Activated CD4-positive, CD25-positive, alpha-beta regulatory T cell treated with anti-CD3 and anti-CD28 coated beads, Interleukin-2, amount 50 U/mL, for 24 hours (primary cell): ENCODE measurements around the gene PROB1.
"Not testable (repeated sequence)": the region's sequence is repeated elsewhere in the genome, so short reads cannot be mapped to it uniquely, and the experiment has no call there.

Experiments
- ATAC-seq, 2 donors: fragments of 150-1000 bp; cut with Tn5 transposase; one replicate each; pipeline ENCODE4 v1.10.0; 2021; ENCODE audit warnings: mild to moderate bottlenecking in 1 of 2, moderate library complexity in 1 of 2

The PROB1 gene

DNA sequence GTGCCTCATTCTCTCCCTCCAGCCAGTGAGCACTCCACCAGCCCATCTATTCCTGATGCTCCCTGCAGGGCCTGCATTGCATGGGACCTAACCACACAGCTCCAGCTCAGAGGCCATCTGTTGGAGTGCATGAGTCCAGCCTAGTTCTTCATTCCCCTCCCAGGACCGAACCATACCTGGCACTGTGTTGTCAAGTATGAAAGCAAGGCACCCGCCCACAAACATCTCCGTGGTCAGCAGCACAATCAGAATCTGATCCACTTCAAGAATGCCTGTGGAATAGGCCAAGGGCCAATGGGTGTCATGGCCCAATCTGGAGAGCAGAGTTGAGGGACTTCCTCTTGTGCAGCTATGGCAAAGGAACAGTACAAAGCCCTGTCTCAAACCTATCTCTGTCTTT, 17.7 kb downstream of the PROB1 start:
- no peak for ATAC-seq

DNA sequence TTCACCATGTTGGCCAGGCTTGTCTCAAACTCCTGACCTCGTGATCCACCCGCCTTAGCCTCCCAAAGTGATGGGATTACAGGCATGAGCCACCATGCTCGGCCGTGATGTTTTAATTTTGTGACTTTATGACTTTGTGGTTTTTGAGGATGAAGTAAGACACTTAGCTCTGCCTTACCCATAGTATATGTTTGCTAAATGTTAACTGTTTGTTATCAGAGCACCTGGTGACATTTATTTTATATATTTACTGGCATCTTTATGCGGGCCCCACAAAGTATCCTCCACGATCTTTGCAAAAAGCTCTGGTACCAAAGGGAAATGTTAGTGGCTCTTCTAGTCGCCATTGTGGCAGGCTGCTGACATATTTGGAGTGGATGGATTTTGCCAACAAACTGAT, 18.5 kb downstream of the PROB1 start:
- ATAC-seq = no peak

DNA sequence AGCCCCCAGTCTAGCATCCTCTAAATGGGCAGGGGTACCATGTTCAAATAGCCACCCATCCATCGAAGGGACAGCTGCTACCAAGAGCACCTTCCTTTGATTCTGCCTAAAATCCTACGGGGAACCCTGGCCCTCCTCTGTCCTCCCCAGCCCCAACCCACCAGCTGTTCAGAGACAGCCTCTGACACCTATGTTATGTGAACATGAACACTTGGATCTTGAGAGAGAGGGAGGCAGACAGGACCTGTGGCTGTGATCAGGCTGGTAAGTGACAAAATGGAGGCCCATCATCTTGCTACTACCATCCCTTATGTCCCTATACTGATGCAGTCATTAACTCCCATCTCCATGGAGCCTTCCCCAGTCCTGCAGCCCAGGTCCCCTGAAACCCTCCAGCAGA, 20.0 kb downstream of the PROB1 start:
- no peak for ATAC-seq

DNA sequence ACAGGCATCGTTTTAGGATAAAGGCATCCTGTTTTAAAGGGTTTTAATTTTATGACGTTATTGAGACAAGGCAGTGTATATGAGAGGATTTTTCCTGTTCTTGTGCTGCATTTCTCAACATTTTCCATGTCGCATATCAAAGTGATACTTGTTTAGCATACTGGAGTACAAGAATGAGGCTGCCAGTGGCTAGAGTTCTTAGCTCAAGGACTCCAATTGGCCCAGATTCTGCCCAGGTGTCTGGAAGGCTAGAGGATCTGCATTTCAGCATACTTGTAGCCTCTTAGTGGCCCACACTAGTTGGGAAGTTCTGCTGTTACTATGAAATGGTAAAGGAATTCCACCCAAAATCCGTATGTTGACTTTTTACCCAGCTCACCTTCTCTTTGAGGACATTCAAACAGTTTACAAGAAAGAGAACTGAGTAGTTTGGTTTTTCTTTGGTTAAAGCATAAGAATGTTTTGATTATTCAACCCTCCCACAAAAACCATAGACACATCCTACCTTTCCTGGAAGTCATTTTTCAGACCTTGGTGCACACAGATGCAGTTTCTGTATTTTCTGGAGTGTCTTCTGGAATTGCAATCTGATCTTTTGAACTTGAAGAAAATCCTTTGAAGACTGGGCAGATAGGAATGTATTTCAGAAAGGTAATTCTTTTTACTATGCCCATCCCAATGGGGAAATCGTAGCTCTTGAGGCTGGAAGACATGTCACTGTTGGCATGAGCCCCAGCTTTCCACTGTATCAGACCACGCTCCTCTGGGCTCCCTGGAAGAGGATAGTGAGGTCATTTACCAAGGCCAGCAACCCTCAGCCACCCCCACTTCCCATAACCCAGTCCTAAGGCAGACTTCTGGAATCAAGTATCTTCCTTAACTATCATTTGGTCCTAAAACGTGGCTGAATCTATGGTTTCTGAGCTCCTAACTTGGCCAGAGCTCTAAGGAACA, 23.1 kb downstream of the PROB1 start:
- no peak for ATAC-seq

DNA sequence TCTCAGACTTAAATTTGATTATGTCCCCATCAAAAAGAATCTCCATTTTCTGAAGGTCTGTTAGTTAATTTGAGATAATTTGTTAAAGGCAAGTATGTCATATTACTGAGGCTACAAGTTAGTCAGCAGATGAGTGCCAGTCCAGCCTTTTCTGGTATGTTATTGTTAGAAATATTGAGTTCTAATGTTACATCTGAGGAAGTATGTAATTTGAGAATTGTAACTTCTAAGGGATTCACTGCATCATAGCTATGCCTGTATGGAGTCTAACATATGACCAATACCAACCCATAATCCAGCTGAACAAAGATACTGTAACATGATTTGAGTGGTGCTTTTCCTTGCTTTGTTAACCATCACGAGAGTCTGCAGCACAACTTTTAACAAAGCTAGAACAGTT, 25.7 kb downstream of the PROB1 start:
- ATAC-seq = no peak

DNA sequence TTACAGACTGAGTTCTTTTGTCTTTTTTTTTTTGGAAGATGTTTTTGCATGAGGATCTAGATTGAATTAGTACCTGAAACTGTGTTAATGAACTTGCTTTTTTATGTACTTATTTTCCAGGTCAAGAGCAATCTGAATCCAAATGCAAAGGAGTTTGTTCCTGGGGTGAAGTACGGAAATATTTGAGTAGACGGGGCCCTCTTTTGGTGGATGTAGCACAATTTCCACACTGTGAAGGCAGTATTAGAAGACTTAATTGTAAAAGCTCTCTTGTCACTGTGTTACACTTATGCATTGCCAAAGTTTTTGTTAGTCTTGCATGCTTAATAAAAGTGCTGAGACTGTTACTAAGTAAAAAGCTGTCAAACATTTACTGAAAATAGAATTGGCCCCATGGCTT, 26.3 kb downstream of the PROB1 start:
- ATAC-seq = no peak

DNA sequence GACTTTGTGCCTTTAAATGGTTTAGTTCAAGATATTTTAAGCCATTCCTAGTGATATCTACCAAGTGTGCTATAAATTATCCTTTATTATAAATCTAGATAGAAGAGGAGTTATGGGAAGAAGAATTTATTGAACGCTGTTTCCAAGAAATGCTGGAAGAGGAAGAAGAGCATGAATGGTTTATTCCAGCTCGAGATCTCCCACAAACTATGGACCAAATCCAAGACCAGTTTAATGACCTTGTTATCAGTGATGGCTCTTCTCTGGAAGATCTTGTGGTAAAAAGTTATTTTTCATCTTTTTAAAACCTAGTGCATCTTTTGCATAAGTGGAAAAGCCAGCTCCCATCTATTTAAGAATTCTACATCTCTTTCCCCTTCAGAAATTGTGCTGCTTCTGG, 30.4 kb downstream of the PROB1 start:
- ATAC-seq = no peak

DNA sequence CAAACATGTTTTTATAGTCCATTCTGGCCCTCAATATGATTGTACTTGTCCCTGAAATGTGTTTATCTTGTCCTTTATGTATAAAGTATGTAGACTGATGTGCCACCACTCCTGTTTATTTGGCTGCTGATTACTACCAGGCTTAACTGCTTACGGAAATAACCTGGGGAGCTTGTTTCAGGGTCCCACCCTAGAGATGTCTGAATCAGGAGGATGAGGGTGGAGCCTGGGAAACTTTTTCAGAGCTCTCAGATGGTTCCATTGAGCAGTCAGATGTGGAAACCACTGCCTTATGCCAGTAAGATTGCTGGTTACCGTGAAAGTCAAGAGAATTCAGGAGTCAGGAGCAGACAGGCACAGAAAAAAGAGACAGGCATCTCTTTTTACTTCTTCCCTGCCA, 31.0 kb downstream of the PROB1 start:
- ATAC-seq = peak in 1 of 2 donors; percentile 13

DNA sequence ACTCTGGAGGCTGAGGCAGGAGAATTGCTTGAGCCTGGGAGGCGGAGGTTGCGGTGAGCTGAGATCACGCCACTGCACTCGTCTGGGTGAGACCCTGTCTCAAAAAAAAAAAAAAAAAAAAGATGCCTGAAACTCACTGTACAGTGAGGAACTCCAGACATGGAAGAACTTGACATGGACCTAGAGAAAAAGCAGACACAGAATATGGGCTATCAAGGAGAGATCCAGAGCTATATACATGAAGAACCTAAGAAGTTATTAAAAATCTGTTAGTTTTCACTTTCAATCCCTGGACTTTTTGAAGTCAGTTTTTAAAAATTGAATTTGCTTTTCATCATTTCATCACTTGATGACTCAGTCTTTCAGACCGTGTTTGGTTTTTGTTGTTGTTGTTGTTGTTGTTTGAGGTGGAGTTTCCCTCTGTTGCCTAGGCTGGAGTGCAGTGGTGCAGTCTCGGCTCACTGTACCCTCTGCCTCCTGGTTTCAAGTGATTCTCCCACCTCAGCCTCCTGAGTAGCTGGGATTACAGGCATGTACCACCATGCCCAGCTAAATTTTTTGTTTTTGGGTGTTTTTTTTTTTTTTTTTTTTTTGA, 33.0 kb downstream of the PROB1 start:
- ATAC-seq = peak; percentile 46 to 55

DNA sequence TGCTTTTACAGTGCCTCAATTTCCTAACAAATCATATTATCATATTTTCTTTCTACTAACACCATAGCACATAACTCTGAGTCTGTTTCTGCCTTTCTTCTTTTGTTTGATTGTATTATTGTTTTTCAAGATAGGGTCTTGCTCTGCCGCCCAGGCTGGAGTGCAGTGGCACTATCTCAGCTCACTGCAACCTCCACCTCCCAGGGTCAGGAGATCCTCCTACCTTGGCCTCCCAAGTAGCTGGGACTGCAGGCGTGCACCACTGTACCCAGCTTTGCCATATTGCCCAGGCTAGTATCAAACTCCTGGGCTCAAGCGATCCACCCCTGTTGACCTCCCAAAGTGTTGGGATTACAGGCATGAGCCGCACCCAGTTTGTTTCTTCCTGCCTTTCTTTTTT, 34.5 kb downstream of the PROB1 start:
- no peak for ATAC-seq

DNA sequence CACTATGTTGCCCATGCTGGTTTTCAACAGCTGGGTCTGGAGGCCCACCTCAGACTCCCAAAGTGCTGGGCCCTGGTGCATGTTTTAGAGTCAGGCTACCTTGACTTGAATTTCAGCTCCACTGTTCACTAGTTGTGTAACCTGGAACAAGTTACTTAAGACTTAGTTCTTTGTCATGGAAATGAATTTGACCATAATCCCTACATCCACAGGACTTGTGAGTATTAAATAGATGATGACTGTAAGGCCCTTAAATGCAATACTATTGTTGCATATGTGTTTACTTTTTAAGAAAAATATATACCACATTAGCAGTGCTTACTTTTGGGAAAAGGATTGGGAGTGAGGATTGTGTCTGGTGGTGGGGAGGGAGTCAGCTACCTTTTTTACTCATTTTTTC, 36.8 kb downstream of the PROB1 start:
- no peak for ATAC-seq

DNA sequence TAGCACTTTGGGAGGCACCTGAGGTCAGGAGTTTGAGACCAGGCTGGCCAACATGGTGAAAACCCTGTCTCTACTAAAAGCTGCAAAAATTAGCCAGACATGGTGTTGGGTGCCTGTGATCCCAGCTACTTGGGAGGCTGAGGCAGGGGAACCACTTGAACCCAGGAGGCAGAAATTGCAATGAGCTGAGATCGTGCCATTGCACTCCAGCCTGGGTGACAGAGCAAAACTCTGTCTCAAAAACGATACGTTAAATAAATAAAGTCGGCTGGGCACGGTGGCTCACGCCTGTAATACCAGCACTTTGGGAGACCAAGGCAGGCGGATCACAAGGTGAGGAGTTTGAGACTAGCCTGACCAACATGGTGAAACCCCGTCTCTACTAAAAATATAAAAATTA, 39.0 kb downstream of the PROB1 start:
- ATAC-seq = not testable (repeated sequence)

DNA sequence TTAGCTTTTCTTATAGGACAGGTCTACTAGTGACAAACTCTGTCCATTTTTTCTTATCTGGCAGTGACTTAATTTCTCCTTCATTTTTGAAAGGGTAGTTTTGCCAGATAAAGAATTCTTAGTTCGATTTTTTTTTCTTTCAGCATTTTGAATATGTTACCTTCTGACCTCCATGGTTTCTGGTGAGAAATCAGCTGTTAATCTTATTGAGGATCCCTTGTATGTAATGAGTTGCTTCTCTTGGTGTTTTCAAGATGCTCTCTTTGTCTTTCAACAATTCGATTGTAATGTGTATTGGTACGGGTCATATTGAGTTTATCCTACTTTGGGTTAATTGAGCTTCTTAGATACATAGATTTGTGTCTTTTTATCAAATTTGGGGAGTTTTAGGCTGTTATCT, 40.7 kb downstream of the PROB1 start:
- no peak for ATAC-seq

DNA sequence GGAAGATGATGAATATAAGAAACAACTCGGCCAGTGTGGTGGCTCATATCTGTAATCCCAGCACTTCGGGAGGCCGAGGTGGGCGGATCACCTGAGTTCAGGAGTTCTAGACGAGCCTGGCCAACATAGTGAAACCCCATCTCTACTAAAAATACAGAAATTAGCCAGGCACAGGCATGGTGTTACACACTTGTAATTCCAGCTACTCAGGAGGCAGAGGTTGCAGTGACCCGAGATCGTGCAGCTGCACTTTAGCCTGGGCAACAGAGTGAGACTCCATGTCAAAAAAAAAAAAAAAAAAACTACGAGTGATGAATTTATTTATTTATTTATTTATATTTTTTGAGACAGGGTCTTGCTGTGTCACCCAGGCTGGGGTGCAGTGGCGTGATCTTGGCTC, 47.0 kb downstream of the PROB1 start:
- not testable (repeated sequence) for ATAC-seq

DNA sequence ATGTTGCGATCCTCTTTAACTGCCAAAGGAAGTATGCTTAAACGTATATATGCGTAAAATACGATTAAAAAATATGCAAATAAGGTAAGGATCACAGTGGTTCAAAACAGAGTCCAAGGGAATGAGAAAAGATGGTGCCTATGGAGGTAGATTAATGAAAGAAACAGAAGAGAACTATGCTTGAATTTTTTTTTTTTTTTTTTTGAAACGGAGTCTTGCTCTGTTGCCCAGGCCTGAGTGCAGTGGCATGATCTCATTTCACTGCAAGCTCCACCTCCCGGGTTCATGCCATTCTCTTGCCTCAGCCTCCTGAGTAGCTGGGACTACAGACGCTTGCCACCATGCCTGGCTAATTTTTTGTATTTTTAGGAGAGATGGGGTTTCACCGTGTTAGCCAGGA, 49.5 kb downstream of the PROB1 start:
- ATAC-seq = not testable (repeated sequence)

DNA sequence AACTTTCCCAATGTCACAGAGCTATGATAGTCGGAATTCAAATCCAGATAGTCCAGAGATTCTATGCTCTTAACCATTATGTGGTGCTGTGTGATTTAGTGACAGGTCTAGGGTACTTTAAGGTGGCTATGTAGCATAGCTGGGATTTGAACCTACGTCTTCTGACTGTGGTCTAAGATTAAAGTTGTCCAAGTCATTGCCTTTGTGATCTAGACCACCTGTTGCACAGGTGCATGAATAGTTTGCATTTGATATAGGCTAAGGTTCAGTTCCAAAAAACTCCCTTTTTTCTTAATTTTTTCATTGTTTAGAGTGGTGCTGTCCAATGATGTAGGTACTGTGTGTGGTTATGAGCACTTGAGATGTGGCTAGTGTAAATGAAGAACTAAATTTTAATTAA, 50.7 kb downstream of the PROB1 start:
- ATAC-seq = no peak

DNA sequence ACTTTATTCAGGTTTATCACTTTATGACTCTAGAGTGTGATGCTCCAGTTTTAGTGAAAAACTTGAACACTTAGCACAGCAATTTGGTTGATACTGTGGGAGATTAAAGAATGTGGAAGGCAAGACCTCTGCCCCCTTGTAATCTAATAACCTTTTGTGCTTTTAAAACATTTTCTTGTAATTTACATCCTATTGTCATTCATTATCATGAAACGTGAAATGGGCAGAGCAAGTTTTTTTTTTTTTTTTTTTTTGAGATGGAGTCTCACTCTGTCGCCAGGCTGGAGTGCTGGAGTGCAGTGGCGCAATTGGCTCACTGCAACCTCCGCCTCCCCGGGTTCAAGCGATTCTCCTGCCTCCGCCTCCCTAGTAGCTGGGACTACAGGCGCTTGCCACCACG, 51.4 kb downstream of the PROB1 start:
- ATAC-seq = no peak

DNA sequence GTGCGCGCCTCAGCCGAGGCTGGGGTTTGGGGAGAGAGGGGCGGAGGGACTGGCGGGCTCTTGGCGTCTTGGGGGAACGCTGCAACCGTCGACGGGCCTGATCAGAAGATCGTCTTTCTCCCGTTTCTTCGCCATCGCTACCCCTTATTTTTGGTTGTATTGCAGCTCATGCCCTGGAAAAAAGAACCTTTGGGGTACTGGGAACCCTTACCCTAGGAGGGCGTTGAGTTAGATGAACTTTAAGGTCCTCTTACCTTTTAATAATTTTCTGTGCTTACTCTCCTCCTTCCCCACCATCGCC, 52.5 kb downstream of the PROB1 start:
- peak; percentile 66 for ATAC-seq

DNA sequence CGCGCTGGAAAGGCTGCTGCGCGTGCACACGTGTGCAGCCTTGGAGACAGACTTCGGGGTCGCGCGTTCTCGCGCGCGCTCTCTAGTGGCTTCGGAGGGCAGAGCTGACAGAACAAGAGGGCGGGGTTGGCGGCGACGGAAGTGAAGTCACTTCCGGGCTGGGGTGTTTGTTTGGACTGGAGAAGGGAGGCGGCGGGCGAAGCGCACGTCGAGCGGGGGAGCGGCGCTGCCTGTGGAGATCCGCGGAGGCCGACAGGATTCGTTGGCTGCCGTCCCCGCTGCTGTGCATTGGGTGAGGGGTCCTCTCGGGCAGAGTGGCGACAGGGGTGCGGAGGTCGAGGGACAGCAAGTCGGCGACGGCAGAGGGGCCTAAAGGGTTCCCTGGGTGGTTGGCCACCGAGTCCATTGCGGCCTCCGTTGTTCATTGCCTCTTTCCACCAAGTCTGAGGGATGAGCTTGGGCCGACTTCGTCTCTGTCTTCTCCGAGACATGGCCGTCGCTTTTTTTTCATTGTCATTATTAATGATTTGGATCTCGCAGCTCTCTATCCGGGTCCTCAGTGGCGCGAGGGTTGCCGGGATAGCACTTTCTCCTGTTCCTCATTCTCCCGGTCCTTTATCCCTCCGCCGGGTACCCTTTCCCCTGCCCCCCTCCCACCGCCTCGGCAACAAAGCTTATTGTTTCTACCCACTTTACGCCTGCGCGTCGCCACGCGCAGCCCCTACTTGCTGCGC, 53.0 kb downstream of the PROB1 start, which contains the start of gene PAIP2:
PAIP2 (plus strand) TSS at position 166 of the 734 bp plus-strand sequence. CDS start 21,931 bp downstream, outside the sequence.
- peak; percentile 90 to 92 for ATAC-seq

DNA sequence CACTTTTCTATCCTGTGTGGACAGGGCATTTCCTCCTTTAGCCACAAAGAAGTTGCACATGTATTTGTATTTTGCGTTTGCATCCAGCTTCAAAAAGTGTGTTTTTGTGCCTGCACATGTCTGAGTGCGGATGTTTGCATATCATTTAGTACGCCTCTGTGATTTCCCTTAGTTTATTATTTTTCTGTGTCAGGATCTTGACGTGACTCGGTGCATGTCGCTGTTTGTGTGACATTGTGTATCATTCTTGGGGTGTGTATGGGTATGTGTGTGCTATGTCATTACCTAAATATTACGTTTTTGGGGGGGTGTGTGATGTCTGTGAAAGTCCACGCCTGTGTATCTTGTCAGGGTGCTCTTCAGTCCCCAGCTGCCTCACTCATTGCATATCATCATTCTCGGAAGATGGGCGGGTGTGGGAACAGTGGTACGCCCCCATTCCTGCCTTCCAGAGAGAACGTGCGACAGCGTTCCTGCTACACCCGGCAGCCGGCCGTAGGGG, 53.7 kb downstream of the PROB1 start:
- ATAC-seq = peak; percentile 41 to 51
